ENCODE results near the gene COQ9.

DNA sequence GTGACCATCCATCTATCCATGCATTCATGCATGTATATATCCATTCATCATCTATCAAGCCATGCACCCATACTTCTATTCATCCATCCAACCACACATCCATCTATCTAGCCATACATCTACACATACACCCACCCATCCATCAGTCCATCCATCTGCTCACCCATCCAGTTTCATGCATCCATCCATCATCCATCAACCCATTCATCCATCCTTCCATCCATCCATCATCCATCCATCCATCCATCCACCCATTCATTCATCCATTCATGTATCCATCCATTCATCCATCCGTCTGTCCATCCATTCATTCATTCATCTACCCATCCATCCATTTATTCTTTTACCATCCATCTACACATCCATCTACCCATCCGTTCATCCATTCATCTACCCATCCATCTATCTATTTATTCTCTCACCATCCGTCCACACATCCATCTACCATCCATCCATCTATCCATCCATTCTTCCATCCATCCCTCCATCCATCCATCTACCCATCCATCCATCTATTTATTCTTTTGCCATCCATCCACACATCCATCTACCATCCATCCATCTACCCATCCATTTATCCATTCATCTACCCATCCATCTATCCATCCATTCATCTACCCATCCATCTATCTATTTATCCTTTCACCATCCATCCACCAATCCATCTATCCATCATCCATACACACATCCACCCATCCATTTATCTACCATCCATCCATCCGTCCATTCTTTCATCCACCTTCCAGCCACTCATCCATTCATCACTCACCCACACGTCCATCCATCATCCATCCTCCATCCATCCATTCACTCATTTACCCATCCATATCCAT, 39.5 kb upstream of the COQ9 start:
- TF ChIP-seq, protein P1, sequence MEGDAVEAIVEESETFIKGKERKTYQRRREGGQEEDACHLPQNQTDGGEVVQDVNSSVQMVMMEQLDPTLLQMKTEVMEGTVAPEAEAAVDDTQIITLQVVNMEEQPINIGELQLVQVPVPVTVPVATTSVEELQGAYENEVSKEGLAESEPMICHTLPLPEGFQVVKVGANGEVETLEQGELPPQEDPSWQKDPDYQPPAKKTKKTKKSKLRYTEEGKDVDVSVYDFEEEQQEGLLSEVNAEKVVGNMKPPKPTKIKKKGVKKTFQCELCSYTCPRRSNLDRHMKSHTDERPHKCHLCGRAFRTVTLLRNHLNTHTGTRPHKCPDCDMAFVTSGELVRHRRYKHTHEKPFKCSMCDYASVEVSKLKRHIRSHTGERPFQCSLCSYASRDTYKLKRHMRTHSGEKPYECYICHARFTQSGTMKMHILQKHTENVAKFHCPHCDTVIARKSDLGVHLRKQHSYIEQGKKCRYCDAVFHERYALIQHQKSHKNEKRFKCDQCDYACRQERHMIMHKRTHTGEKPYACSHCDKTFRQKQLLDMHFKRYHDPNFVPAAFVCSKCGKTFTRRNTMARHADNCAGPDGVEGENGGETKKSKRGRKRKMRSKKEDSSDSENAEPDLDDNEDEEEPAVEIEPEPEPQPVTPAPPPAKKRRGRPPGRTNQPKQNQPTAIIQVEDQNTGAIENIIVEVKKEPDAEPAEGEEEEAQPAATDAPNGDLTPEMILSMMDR (IDR thresholded peaks at IDR 0.05) = no peak
- TF ChIP-seq POLR2AphosphoS5 (IDR thresholded peaks at IDR 0.05) (no peak), POLR2A (IDR thresholded peaks at IDR 0.05) (no peak)
